HG02678 (cell line): ENCODE measurements around the gene CD180.

Source experiments
- ATAC-seq: cut with Tn5 transposase; IDR thresholded peaks from one replicate; pipeline ENCODE4 v1.9.1; 2021; ENCODE audit warnings: mild to moderate bottlenecking, moderate library complexity; ENCODE audit not compliant: unreplicated experiment

CD180 gene

GRCh38 chr5:67133217-67133616 is 63.4 kb downstream of the CD180 start:
- no peak for ATAC-seq

GRCh38 chr5:67129768-67130167 is 66.8 kb downstream of the CD180 start:
- ATAC-seq, result no peak
